PC-9 (cell line): ENCODE results near the gene ZBTB7C. TPM values are rescaled to one million over a fixed set of nuclear protein-coding genes. Genes with fewer than 3 reads are reported as not detected.

Experiments used
- BruUV-seq: library from RNA; stranded (reverse); fragments of 400-500 nt; replicated peaks from 2 replicates; lab custom pipeline; 2021; lab: Mats Ljungman, UMichigan
- CTCF ChIA-PET: fragments of 300-600 bp; sonication (Branson Sonifier 250); formaldehyde crosslinking; loops from one replicate; lab custom pipeline; 2022; ENCODE audit warnings: antibody characterized with exemption; lab: Charles Lee
- POLR2A ChIA-PET: fragments of 300-600 bp; sonication (Branson Sonifier 250); formaldehyde crosslinking; loops from one replicate; lab custom pipeline; 2022; ENCODE audit warnings: antibody characterized with exemption; ENCODE audit not compliant: unreplicated experiment; lab: Charles Lee
- DNase-seq, 2 experiments: peaks; one replicate each; pipeline versions ENCODE4 v3.0.0 to v3.0.0-alpha.2; 2015 to 2022; ENCODE audit warnings: mixed read lengths in 1 of 2
- H2AFZ ChIP-seq: fragments of 200-600 bp; sonication (generic); 2 replicates; pipeline ENCODE4 v1.8.1; 2017; ENCODE audit warnings: antibody characterized with exemption
- H3F3A ChIP-seq: fragments of 200-600 bp; sonication (generic); 2 replicates; pipeline ENCODE4 v1.8.1; 2017; ENCODE audit warnings: antibody characterized with exemption, mild to moderate bottlenecking, low read depth; ENCODE audit not compliant: insufficient read depth
- H3K27ac ChIP-seq: fragments of 200-600 bp; sonication (generic); 2 replicates; pipeline ENCODE4 v1.6.1; 2016; ENCODE audit warnings: mixed run types
- H3K27me3 ChIP-seq: fragments of 200-600 bp; sonication (generic); 2 replicates; pipeline ENCODE4 v1.6.1; 2016; ENCODE audit warnings: low read depth, mixed run types; ENCODE audit not compliant: insufficient read depth
- H3K36me3 ChIP-seq: fragments of 200-600 bp; sonication (generic); 2 replicates; pipeline ENCODE4 v1.6.1; 2016; ENCODE audit warnings: low read depth, mixed run types
- H3K4me1 ChIP-seq: fragments of 200-600 bp; sonication (generic); replicated peaks from 2 replicates; pipeline ENCODE4 v1.6.1; 2016; ENCODE audit warnings: mixed run types; ENCODE audit not compliant: insufficient read depth
- H3K4me2 ChIP-seq: fragments of 200-600 bp; sonication (generic); 2 replicates; pipeline ENCODE4 v1.6.1; 2017; ENCODE audit warnings: mixed run types
- H3K4me3 ChIP-seq: fragments of 200-600 bp; sonication (generic); 2 replicates; pipeline ENCODE4 v1.6.1; 2016; ENCODE audit warnings: mixed run types
- H3K79me2 ChIP-seq: fragments of 200-600 bp; sonication (generic); 2 replicates; pipeline ENCODE4 v1.6.1; 2017; ENCODE audit warnings: low read depth, mixed run types
- H3K9me2 ChIP-seq: fragments of 200-600 bp; sonication (generic); 2 replicates; pipeline ENCODE4 v1.8.1; 2017; ENCODE audit warnings: mild to moderate bottlenecking; ENCODE audit not compliant: insufficient read depth
- H3K9me3 ChIP-seq: fragments of 200-600 bp; sonication (generic); 2 replicates; pipeline ENCODE4 v1.8.1; 2016; ENCODE audit warnings: low read depth; ENCODE audit not compliant: insufficient read depth
- H4K20me1 ChIP-seq: fragments of 200-600 bp; sonication (generic); 2 replicates; pipeline ENCODE4 v1.8.1; 2017; ENCODE audit not compliant: insufficient read depth
- EZH2 ChIP-seq: fragments of 200-600 bp; sonication (generic); IDR thresholded peaks from 2 replicates; pipeline ENCODE4 v1.8.0; 2017; ENCODE audit warnings: antibody characterized with exemption, low read depth
- intact Hi-C: fragments of 100-400 bp; cut with micrococcal nuclease; formaldehyde crosslinking; loops from one replicate; pipeline ENCODE4 v1.10.0; 2022; ENCODE audit not compliant: unreplicated experiment
- total RNA-seq: library from RNA; stranded (reverse); gene quantifications from 2 replicates; pipeline ENCODE4 v1.2.3, GENCODE V29; 2021
- TF ChIP-seq, protein P1 (sequence below): fragments of 200-600 bp; sonication (generic); conservative IDR thresholded peaks from 2 replicates; pipeline ENCODE4 v1.6.1; 2017; ENCODE audit warnings: mixed run types, antibody characterized with exemption, mild to moderate bottlenecking, moderate library complexity

ZBTB7C gene
- total RNA-seq, 1 experiment from 2014 or later, result not detected

DNA sequence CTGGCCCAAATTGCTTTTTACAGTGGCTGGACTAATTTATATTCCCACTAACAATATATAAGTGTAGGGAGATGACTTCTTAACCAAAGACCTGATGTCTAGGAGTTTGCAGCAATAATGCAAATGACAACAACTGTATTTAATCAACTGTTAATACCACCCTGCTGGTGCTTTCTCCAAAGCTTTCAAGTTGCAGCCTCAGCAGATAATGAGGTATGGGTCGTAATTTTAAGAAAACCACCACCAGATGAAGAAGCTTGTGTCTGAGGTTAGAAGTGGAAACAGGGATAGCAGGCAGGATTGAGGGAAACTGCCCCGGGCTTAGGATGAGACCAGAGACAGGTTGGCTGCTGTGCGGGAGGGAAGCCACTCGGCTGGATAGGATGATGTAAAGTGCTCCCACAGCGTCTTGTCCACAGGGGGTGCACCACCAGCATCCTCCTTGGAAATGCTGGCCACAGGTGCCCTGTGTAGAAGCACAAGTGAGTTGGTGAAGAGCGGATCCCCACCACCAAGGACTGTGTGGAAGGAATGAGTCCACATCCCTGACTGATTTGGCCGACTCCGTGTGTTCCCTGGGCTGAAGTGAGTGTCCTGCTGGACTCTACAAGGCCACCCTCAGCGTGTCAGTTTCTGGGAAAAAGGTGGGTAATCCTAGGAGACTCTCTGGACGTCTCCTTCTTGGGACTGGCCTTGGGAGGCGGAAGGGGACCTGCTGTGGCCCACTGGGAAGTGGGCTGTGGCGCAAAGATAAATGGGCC is 402.6 kb downstream of the ZBTB7C start:
- peaks cover 42% of the 10 kb centered on the region for H3K4me1 ChIP-seq
- no peaks in the 10 kb centered on the region for H3K79me2 ChIP-seq
- BruUV-seq, result no TSS peak
- H3K4me3 ChIP-seq, result no peak overlapping the region
- DNase-seq, result no peak
- H3K9me3 ChIP-seq, result no peaks in the 10 kb centered on the region
- POLR2A ChIA-PET, result no interaction called here
- TF ChIP-seq, protein P1, sequence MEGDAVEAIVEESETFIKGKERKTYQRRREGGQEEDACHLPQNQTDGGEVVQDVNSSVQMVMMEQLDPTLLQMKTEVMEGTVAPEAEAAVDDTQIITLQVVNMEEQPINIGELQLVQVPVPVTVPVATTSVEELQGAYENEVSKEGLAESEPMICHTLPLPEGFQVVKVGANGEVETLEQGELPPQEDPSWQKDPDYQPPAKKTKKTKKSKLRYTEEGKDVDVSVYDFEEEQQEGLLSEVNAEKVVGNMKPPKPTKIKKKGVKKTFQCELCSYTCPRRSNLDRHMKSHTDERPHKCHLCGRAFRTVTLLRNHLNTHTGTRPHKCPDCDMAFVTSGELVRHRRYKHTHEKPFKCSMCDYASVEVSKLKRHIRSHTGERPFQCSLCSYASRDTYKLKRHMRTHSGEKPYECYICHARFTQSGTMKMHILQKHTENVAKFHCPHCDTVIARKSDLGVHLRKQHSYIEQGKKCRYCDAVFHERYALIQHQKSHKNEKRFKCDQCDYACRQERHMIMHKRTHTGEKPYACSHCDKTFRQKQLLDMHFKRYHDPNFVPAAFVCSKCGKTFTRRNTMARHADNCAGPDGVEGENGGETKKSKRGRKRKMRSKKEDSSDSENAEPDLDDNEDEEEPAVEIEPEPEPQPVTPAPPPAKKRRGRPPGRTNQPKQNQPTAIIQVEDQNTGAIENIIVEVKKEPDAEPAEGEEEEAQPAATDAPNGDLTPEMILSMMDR, result no peak
- TF ChIP-seq EZH2, result no peak
- H3K27me3 ChIP-seq, result no peaks in the 10 kb centered on the region
- intact Hi-C loops, result loop anchor here (5.0 kb wide), 1 partner anchor 229 kb away; no protein-coding TSS in a partner anchor
- H3F3A ChIP-seq, result peaks cover 21% of the 10 kb centered on the region
- no peak overlapping the region for H3K4me2 ChIP-seq
- H3K27ac ChIP-seq, result no peak overlapping the region
- H4K20me1 ChIP-seq, result no peaks in the 10 kb centered on the region
- no peaks in the 10 kb centered on the region for H3K9me2 ChIP-seq
- no peak overlapping the region for H2AFZ ChIP-seq
- no peaks in the 10 kb centered on the region for H3K36me3 ChIP-seq
- CTCF ChIA-PET, result interaction anchor here (0.7 kb wide), 2 partner anchors 140 to 625 kb away, joined by 3 to 4 read pairs; no protein-coding TSS in a partner anchor

DNA sequence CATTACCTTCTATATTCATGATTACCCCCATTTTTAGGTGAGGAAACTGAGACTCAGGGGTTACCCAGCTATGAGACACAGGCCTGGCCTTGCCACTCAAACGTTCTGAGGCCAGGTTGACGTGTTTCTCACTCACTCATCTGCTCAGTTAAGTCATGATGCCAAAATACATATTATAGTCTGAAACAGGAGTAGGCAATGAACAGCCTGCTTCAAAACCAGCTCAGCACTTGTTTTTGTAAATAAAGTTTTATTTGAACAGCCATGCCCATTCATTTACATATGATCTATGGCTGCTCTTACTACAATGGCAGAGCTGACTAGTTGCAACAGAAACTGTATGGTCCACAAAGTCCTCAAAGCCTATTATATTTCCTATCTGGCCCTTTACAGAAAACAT is 404.6 kb downstream of the ZBTB7C start:
- H3F3A ChIP-seq, result peaks cover 21% of the 10 kb centered on the region

DNA sequence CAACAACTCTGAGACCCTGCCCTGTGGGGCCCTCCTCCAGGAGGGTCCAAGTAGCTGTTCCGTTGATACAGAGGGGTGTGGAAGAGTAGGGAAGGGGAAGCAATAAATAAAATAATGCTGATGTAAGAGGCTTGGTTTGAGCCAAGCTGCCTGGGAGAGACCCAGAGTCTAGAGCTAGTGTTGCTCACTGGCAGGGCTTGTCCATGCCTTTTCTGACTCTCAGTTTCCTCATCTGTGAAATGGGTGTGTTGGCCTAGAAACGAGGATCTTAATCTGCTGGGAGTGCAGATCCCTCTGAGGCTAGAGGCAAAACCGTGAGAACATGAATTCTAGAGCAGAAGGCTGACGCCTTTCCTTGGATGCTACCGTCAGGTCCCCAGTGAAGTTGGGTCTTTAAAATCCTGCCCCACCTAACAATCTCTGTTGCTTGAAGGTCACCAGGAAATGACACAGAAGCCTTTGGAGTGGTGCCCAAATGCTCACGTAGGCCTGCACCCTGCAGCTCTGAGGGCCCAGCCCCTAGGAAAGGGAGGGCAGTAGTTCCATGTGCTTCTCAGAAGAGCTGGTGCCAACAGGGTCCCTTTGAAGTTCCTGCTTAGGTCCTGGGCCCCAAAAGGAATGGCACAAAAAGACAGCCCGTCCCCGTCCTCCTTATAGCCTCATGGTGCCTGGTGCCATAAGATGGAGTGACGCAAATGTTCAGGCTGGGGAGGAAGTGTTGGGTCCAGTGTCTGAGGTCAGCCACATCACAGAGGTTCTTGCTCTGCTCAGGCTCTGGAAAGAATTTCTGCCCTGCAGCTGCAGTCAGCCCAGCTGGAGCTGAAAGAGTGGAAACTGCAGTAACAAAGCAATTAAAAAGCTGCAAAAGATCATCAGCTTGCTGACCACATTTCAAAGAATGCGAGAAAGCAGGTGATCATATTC is 405.5 kb downstream of the ZBTB7C start:
- Histone ChIP-seq H3K4me2 (peak overlapping the region; percentile 41), H3K9me2 (no peaks in the 10 kb centered on the region), H3F3A (peaks cover 21% of the 10 kb centered on the region), H3K27me3 (no peaks in the 10 kb centered on the region), H3K36me3 (no peaks in the 10 kb centered on the region), H3K79me2 (no peaks in the 10 kb centered on the region), H3K9me3 (no peaks in the 10 kb centered on the region), H3K27ac (peak overlapping the region; percentile 77), H3K4me3 (no peak overlapping the region), H2AFZ (no peak overlapping the region), H3K4me1 (peaks cover 36% of the 10 kb centered on the region), H4K20me1 (no peaks in the 10 kb centered on the region)
- POLR2A ChIA-PET, result interaction anchor here (0.6 to 0.8 kb wide), 3 partner anchors 63 to 130 kb away, joined by 3 to 5 read pairs (median 4); no protein-coding TSS in a partner anchor
- CTCF ChIA-PET, result no interaction called here
- TF ChIP-seq, protein P1, result no peak
- no peak for TF ChIP-seq EZH2
- BruUV-seq, result TSS peak; percentile 65
- peak; percentile 44 to 82 for DNase-seq
- intact Hi-C loops, result loop anchor here (2.0 to 5.0 kb wide), 2 partner anchors 73 to 121 kb away; partner anchors contain the start of gene SMAD2

More for the DNA sequence above, 404.6 kb downstream of the ZBTB7C start:
- Histone ChIP-seq H3K27ac (peak overlapping the region; percentile 77), H3K79me2 (no peaks in the 10 kb centered on the region), H3K4me2 (peak overlapping the region; percentile 41), H2AFZ (no peak overlapping the region), H4K20me1 (no peaks in the 10 kb centered on the region), H3K4me3 (no peak overlapping the region), H3K27me3 (no peaks in the 10 kb centered on the region), H3K4me1 (peaks cover 42% of the 10 kb centered on the region), H3K36me3 (no peaks in the 10 kb centered on the region), H3K9me2 (no peaks in the 10 kb centered on the region), H3K9me3 (no peaks in the 10 kb centered on the region)
- intact Hi-C loops, result loop anchor here (5.0 kb wide), 1 partner anchor 122 kb away; no protein-coding TSS in a partner anchor
- DNase-seq, result no peak
- BruUV-seq, result no TSS peak
- CTCF ChIA-PET, result interaction anchor here (0.6 kb wide), 1 partner anchor 235 kb away, joined by 3 read pairs; no protein-coding TSS in a partner anchor
- POLR2A ChIA-PET, result interaction anchor here (0.8 kb wide), 1 partner anchor 64 kb away, joined by 4 read pairs; no protein-coding TSS in a partner anchor
- no peak for TF ChIP-seq EZH2
